WTC11 (cell line): ENCODE data around the gene NXPH4.

Source experiments
- CBFB ChIP-seq: sonication (generic); formaldehyde crosslinking; IDR thresholded peaks from 2 replicates; pipeline ENCODE4 v1.8.1; 2022; ENCODE audit warnings: mild to moderate bottlenecking, low read depth, missing genetic modification reagents
- EMX1 ChIP-seq: fragments of 250-450 bp; sonication (Bioruptor Pico); IDR thresholded peaks from 2 replicates; pipeline ENCODE4 v1.8.0; 2021; ENCODE audit warnings: mild to moderate bottlenecking
- JUN ChIP-seq: sonication (generic); formaldehyde crosslinking; IDR thresholded peaks from 2 replicates; pipeline ENCODE4 v1.8.0; 2023; ENCODE audit warnings: mild to moderate bottlenecking, missing genetic modification reagents
- TF ChIP-seq, protein P1 (sequence below): sonication (generic); formaldehyde crosslinking; IDR thresholded peaks from 2 replicates; pipeline ENCODE4 v1.8.0; 2022; ENCODE audit warnings: mild to moderate bottlenecking, missing genetic modification reagents
- TF ChIP-seq, protein P2 (sequence below): fragments of 200-600 bp; IDR thresholded peaks from 2 replicates; pipeline ENCODE4 v1.8.0; 2022; ENCODE audit warnings: antibody characterized with exemption

DNA sequence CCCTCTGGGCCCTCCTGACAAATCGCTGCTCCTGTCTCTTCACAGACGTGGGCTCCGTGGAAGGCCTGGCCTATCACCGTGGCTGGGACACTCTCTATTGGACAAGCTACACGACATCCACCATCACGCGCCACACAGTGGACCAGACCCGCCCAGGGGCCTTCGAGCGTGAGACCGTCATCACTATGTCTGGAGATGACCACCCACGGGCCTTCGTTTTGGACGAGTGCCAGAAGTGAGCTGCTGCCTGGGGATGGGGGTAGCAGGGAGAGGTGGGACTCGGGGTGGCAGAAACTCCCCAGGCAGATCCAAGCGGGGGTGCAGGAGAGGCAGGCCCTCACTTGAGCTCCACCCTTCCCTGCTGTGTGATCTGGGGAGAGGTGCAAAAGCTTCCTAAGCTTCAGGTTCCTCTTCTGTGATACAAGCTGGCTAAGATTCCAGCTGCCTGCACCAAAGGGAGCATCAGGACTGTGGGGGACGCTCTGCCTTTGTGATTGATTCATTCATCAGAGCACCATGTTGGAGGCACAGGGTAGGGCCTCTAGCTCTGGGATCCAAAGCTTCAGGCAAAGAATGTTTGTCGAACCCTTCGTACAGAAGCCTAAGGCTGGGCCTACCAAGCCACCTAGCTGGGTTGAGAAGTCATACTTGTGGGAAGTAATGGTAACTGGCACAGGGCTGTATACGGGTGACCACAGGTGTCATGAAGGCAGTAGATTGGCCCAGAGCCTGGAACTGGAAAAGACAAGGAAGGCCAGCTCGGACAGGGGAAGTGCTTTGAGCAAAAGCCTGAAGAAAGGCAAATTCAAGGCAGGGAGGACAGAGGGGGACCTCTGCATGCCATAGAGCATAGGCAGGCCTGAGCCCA is 29.1 kb upstream of the NXPH4 start:
- no peak for TF ChIP-seq EMX1 (CRISPR knock-in tag)
- TF ChIP-seq, protein P1, sequence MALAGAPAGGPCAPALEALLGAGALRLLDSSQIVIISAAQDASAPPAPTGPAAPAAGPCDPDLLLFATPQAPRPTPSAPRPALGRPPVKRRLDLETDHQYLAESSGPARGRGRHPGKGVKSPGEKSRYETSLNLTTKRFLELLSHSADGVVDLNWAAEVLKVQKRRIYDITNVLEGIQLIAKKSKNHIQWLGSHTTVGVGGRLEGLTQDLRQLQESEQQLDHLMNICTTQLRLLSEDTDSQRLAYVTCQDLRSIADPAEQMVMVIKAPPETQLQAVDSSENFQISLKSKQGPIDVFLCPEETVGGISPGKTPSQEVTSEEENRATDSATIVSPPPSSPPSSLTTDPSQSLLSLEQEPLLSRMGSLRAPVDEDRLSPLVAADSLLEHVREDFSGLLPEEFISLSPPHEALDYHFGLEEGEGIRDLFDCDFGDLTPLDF = no peak
- TF ChIP-seq CBFB (CRISPR knock-in tag) = no peak
- TF ChIP-seq, protein P2, sequence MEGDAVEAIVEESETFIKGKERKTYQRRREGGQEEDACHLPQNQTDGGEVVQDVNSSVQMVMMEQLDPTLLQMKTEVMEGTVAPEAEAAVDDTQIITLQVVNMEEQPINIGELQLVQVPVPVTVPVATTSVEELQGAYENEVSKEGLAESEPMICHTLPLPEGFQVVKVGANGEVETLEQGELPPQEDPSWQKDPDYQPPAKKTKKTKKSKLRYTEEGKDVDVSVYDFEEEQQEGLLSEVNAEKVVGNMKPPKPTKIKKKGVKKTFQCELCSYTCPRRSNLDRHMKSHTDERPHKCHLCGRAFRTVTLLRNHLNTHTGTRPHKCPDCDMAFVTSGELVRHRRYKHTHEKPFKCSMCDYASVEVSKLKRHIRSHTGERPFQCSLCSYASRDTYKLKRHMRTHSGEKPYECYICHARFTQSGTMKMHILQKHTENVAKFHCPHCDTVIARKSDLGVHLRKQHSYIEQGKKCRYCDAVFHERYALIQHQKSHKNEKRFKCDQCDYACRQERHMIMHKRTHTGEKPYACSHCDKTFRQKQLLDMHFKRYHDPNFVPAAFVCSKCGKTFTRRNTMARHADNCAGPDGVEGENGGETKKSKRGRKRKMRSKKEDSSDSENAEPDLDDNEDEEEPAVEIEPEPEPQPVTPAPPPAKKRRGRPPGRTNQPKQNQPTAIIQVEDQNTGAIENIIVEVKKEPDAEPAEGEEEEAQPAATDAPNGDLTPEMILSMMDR = no peak
- no peak for TF ChIP-seq JUN (CRISPR knock-in tag)
